Endothelial cell (in vitro differentiated cells): ENCODE measurements around the gene ATP2C2. TPM values are rescaled to one million over a fixed set of nuclear protein-coding genes. Genes with fewer than 3 reads are reported as not detected.
"Not testable (repeated sequence)": the region's sequence is repeated elsewhere in the genome, so short reads cannot be mapped to it uniquely, and the experiment has no call there.

Source experiments
- DNase-seq: peaks from one replicate; pipeline ENCODE4 v3.0.0; 2021; ENCODE audit warnings: low spot score
- H3K27ac Mint-ChIP-seq: one replicate; pipeline ENCODE4 v1.8.0; 2021; ENCODE audit warnings: mixed read lengths, inconsistent platforms; ENCODE audit not compliant: unreplicated experiment
- H3K27me3 Mint-ChIP-seq: one replicate; pipeline ENCODE4 v1.8.0; 2021; ENCODE audit warnings: mild to moderate bottlenecking, moderate library complexity, mixed read lengths, inconsistent platforms; ENCODE audit not compliant: unreplicated experiment
- H3K36me3 Mint-ChIP-seq: one replicate; pipeline ENCODE4 v1.8.0; 2021; ENCODE audit warnings: mild to moderate bottlenecking, low read depth, mixed read lengths, inconsistent platforms; ENCODE audit not compliant: unreplicated experiment
- H3K4me1 Mint-ChIP-seq: one replicate; pipeline ENCODE4 v1.8.0; 2021; ENCODE audit warnings: mild to moderate bottlenecking, mixed read lengths, inconsistent platforms; ENCODE audit not compliant: unreplicated experiment
- H3K4me3 Mint-ChIP-seq: one replicate; pipeline ENCODE4 v1.8.0; 2021; ENCODE audit warnings: mild to moderate bottlenecking, mixed read lengths, inconsistent platforms; ENCODE audit not compliant: unreplicated experiment
- H3K9me3 Mint-ChIP-seq: one replicate; pipeline ENCODE4 v1.8.0; 2021; ENCODE audit warnings: mixed read lengths, inconsistent platforms; ENCODE audit not compliant: unreplicated experiment
- total RNA-seq: library from RNA; stranded (reverse); fragmentation: NEBNext Ultra II Directional; extraction: Animal tissue kit (Norgen Biotek cat#: 25700); gene quantifications from one replicate; pipeline ENCODE4 v1.2.1, GENCODE V29; 2021; ENCODE audit not compliant: unreplicated experiment
- TF ChIP-seq, protein P1 (sequence below): fragments of 200-600 bp; sonication (generic); IDR thresholded peaks from one replicate; pipeline ENCODE4 v1.5.0; 2021; ENCODE audit warnings: antibody characterized with exemption; ENCODE audit not compliant: unreplicated experiment

Gene ATP2C2
- total RNA-seq, 1 donor from 2014 or later: 2.7 TPM

DNA sequence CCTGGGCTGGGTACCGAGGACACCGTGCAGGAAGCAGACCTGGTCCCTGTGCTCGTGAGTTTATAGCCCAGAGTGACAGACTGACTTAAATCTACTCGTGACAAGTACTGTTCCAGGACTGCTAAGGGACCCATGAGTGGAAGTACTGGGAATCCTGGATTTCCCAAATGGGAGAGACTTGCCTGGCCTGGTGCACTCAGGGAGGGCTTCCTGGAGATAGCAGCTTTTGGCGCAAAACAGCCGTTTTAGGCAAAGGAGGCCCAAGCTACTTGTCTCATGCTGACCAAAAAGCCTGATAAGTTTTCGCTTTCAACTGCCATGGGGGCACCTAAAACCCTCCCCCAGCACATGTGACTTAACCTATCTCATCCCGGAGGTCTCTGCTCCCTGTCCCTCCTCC is 51.4 kb downstream of the ATP2C2 start:
- Mint-ChIP-seq H3K9me3 (no peaks in the 10 kb centered on the region), H3K27me3 (peaks cover 5% of the 10 kb centered on the region), H3K4me3 (no peak overlapping the region), H3K36me3 (no peaks in the 10 kb centered on the region), H3K27ac (no peak overlapping the region), H3K4me1 (no peaks in the 10 kb centered on the region)
- TF ChIP-seq, protein P1, sequence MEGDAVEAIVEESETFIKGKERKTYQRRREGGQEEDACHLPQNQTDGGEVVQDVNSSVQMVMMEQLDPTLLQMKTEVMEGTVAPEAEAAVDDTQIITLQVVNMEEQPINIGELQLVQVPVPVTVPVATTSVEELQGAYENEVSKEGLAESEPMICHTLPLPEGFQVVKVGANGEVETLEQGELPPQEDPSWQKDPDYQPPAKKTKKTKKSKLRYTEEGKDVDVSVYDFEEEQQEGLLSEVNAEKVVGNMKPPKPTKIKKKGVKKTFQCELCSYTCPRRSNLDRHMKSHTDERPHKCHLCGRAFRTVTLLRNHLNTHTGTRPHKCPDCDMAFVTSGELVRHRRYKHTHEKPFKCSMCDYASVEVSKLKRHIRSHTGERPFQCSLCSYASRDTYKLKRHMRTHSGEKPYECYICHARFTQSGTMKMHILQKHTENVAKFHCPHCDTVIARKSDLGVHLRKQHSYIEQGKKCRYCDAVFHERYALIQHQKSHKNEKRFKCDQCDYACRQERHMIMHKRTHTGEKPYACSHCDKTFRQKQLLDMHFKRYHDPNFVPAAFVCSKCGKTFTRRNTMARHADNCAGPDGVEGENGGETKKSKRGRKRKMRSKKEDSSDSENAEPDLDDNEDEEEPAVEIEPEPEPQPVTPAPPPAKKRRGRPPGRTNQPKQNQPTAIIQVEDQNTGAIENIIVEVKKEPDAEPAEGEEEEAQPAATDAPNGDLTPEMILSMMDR: no peak
- DNase-seq: no peak

- not testable (repeated sequence) for H3K9me3 Mint-ChIP-seq, H3K4me3 Mint-ChIP-seq, H3K4me1 Mint-ChIP-seq, H3K27ac Mint-ChIP-seq, H3K27me3 Mint-ChIP-seq, H3K36me3 Mint-ChIP-seq, DNase-seq
These were observed 52.2 kb downstream of the ATP2C2 start for GRCh38 chr16:84420556-84420955.

GRCh38 chr16:84421081-84421937 is 53.0 kb downstream of the ATP2C2 start:
- TF ChIP-seq, protein P1: no peak
- H3K9me3 Mint-ChIP-seq: no peaks in the 10 kb centered on the region
- DNase-seq: no peak
- no peaks in the 10 kb centered on the region for H3K4me1 Mint-ChIP-seq
- H3K27ac Mint-ChIP-seq: no peak overlapping the region
- H3K27me3 Mint-ChIP-seq: peaks cover 3% of the 10 kb centered on the region
- peaks cover under 1% of the 10 kb centered on the region for H3K36me3 Mint-ChIP-seq
- H3K4me3 Mint-ChIP-seq: no peak overlapping the region

DNA sequence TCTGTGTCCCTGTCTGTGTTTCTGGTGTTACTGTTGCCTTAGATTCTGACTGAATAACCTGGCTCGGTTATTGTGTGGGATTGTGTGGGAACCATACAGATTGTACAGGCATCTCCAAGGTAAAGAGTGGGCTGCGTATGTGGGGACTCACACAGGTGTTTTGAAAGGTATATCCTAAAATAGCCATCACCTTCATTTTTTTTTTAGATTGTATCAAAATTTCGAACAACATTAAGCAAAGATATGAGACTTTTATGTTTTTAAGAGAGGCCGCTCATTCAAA is 53.5 kb downstream of the ATP2C2 start:
- Mint-ChIP-seq H3K9me3 (no peaks in the 10 kb centered on the region), H3K36me3 (peaks cover 3% of the 10 kb centered on the region), H3K4me3 (no peak overlapping the region), H3K27ac (no peak overlapping the region), H3K4me1 (no peaks in the 10 kb centered on the region), H3K27me3 (peaks cover 3% of the 10 kb centered on the region)
- TF ChIP-seq, protein P1: no peak
- no peak for DNase-seq

DNA sequence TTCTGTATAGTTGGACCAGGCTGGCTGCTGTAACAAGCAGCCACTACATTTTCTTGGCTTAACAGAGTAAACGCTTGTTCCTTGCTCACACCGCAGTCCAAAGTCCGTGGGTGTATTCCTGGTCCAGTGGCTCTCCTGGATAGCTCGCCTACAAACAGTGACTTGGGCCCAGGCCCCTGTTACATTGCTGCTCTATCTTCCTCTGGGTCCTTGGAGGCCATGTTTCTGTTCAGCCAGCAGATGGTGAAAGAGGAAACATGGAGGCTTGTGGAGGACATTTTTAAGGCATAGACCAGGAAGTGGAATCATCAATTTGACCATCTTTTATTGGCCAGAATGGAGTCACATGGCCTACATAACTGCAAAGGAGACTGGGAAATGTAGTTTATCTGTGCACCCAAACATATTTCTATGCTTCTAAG is 55.1 kb downstream of the ATP2C2 start:
- Mint-ChIP-seq H3K36me3 (peaks cover 3% of the 10 kb centered on the region), H3K4me3 (no peak overlapping the region), H3K9me3 (no peaks in the 10 kb centered on the region), H3K4me1 (no peaks in the 10 kb centered on the region), H3K27ac (no peak overlapping the region), H3K27me3 (peaks cover 3% of the 10 kb centered on the region)
- DNase-seq: no peak
- TF ChIP-seq, protein P1: no peak
